Mesenchymal stem cell (in vitro differentiated cells and primary cell): ENCODE results near the gene TAF11L14. TPM values are rescaled to one million over a fixed set of nuclear protein-coding genes. Genes with fewer than 3 reads are reported as not detected.

Source experiments
- small RNA-seq: library from polyadenylated mRNA; stranded (forward); fragments of <200 nt; extraction: miRNeasy Mini kit (QIAGEN cat#:217004); gene quantifications from one replicate; pipeline ENCODE3, GENCODE V24; 2013; ENCODE audit warnings: low read depth

TAF11L14 gene

Small RNA genes lying within 50 kb of the gene (small RNA-seq; reads per million reads assigned to genes)
- not detected for gene AC233724.1
- gene AC233724.12, result not detected
- not detected for gene AC233724.2
- gene AC233724.3, result not detected
- not detected for gene AC233724.4
- not detected for gene AC233724.6
- not detected for gene AC233724.7
